ENCODE data around the gene SLC39A2. TPM values are rescaled to one million over a fixed set of nuclear protein-coding genes. Genes with fewer than 3 reads are reported as not detected.
"Not testable (repeated sequence)": the region's sequence is repeated elsewhere in the genome, so short reads cannot be mapped to it uniquely, and the experiment has no call there.

The SLC39A2 gene
- total RNA-seq, 1 donor from 2014 or later = not detected

GRCh38 chr14:20997564-20997963, 1.5 kb upstream of the SLC39A2 start:
- no peak for DNase-seq (ENCODE audit: low read depth)
- no peak overlapping the region for H3K4me3 ChIP-seq (ENCODE audit: low read depth, low read length)
- TF ChIP-seq, protein P1, sequence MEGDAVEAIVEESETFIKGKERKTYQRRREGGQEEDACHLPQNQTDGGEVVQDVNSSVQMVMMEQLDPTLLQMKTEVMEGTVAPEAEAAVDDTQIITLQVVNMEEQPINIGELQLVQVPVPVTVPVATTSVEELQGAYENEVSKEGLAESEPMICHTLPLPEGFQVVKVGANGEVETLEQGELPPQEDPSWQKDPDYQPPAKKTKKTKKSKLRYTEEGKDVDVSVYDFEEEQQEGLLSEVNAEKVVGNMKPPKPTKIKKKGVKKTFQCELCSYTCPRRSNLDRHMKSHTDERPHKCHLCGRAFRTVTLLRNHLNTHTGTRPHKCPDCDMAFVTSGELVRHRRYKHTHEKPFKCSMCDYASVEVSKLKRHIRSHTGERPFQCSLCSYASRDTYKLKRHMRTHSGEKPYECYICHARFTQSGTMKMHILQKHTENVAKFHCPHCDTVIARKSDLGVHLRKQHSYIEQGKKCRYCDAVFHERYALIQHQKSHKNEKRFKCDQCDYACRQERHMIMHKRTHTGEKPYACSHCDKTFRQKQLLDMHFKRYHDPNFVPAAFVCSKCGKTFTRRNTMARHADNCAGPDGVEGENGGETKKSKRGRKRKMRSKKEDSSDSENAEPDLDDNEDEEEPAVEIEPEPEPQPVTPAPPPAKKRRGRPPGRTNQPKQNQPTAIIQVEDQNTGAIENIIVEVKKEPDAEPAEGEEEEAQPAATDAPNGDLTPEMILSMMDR (conservative IDR thresholded peaks at IDR 0.05; ENCODE audit: low read depth, low read length) = no peak

- no peak for DNase-seq (ENCODE audit: low read depth)
- no peak overlapping the region for H3K4me3 ChIP-seq (ENCODE audit: low read depth, low read length)
- TF ChIP-seq, protein P1 (conservative IDR thresholded peaks at IDR 0.05; ENCODE audit: low read depth, low read length) = no peak
Observed at GRCh38 chr14:20998139-20998538, 954 bp upstream of the SLC39A2 start.

DNA sequence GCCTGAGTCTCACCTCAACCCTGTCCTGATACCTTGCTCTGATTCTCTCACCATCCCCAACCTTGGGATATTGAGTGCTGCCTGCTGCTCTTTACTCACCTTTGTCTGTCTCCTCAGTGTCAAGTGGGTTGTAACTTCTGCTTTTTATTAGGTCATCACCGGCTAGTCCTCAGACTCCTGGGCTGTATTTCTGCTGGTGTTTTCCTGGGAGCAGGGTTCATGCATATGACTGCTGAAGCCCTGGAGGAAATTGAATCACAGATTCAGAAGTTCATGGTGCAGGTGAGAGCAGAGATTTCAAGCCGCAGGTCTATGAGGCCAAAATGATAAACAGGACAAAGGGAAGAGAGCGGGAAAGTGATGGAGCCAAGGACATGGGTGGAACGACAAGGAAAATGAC, 498 bp downstream of the SLC39A2 start:
- no peak for DNase-seq (ENCODE audit: low read depth)
- TF ChIP-seq, protein P1 (conservative IDR thresholded peaks at IDR 0.05; ENCODE audit: low read depth, low read length) = no peak
- H3K4me3 ChIP-seq (ENCODE audit: low read depth, low read length) = no peak overlapping the region

GRCh38 chr14:21001218-21001617, 2.1 kb downstream of the SLC39A2 start:
- no peak for DNase-seq (ENCODE audit: low read depth)
- TF ChIP-seq, protein P1 (conservative IDR thresholded peaks at IDR 0.05; ENCODE audit: low read depth, low read length) = no peak
- H3K4me3 ChIP-seq (ENCODE audit: low read depth, low read length) = no peak overlapping the region

GRCh38 chr14:21003788-21004346, 4.8 kb downstream of the SLC39A2 start:
- TF ChIP-seq, protein P1 (conservative IDR thresholded peaks at IDR 0.05; ENCODE audit: low read depth, low read length) = no peak
- no peak overlapping the region for H3K4me3 ChIP-seq (ENCODE audit: low read depth, low read length)
- no peak for DNase-seq (ENCODE audit: low read depth)

DNA sequence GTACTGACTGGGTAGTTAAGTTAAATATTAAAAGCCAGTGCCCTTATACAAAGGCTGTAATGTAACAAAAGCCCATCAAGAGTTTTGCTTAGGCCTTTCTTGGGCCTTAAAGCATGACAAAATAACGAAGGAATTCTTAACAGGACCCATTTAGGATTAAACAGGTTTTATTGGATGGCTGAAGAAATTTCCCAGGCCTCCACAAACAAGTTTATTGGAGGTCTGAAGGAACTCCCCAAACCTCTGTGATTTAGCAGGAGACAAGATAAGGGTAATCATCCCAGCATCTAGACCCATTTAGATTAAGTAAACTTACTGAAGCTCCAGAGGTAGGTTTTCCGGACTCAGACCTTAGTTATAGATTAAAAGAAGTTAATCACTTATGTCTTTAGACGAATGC, 10.6 kb downstream of the SLC39A2 start:
- H3K4me3 ChIP-seq (ENCODE audit: low read depth, low read length); DNase-seq (ENCODE audit: low read depth): not testable (repeated sequence)

DNA sequence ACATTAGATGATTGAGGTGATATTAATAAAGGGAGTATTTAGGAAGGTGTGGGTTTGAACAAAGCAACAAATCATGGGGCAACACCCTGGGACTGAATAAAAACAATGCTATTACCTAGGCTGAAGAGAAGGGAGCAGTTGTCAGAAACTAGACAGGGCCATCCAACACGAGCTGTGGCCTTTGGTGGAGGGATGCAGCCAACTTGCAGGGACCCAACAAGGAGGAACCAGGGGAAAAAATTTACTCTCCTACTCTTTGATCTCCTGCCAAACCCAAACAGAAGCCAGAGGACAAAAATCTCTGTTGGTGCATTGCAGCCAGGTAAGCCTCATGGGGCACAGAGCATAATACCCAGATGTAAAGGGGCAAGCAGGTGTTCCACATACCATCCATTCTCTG, 12.0 kb downstream of the SLC39A2 start:
- TF ChIP-seq, protein P1 (conservative IDR thresholded peaks at IDR 0.05; ENCODE audit: low read depth, low read length) = no peak
- DNase-seq (ENCODE audit: low read depth) = no peak
- H3K4me3 ChIP-seq (ENCODE audit: low read depth, low read length) = no peak overlapping the region

All from epithelial cell of proximal tubule (primary cell).